Activated naive CD8-positive, alpha-beta T cell treated with anti-CD3 and anti-CD28 coated beads for 36 hours (primary cell): ENCODE results near the gene SHCBP1. TPM values are rescaled to one million over a fixed set of nuclear protein-coding genes. Genes with fewer than 3 reads are reported as not detected.
"Not testable (repeated sequence)": the region's sequence is repeated elsewhere in the genome, so short reads cannot be mapped to it uniquely, and the experiment has no call there.

ENCODE experiments used
- DNase-seq: peaks from one replicate; pipeline ENCODE4 v3.0.0; 2021
- H3K27ac Mint-ChIP-seq: one replicate; pipeline ENCODE4 v1.8.0; 2022; ENCODE audit warnings: mild to moderate bottlenecking, moderate library complexity, mixed read lengths
- H3K27me3 Mint-ChIP-seq: one replicate; pipeline ENCODE4 v1.8.0; 2022; ENCODE audit warnings: mild to moderate bottlenecking, mixed read lengths
- H3K36me3 Mint-ChIP-seq: one replicate; pipeline ENCODE4 v1.8.0; 2021; ENCODE audit warnings: mild to moderate bottlenecking, mixed read lengths
- H3K4me1 Mint-ChIP-seq: one replicate; pipeline ENCODE4 v1.8.0; 2021; ENCODE audit warnings: mixed read lengths
- H3K4me3 Mint-ChIP-seq: one replicate; pipeline ENCODE4 v1.8.0; 2022; ENCODE audit warnings: mild to moderate bottlenecking, moderate library complexity, mixed read lengths
- H3K9me3 Mint-ChIP-seq: one replicate; pipeline ENCODE4 v1.8.0; 2022; ENCODE audit warnings: mixed read lengths
- total RNA-seq, 2 experiments: library from RNA; stranded (reverse); gene quantifications; one replicate each; pipeline ENCODE4 v1.2.3, GENCODE V29; 2021

Gene SHCBP1
- total RNA-seq, result 10 to 100 TPM; 39.5 to 41.6 TPM

- peak; percentile 84 for DNase-seq
- peaks cover 21% of the 10 kb centered on the region for H3K36me3 Mint-ChIP-seq
- peaks cover 23% of the 10 kb centered on the region for H3K27me3 Mint-ChIP-seq
- H3K27ac Mint-ChIP-seq, result peak within 1 kb of the TSS; percentile 83
- peak within 1 kb of the TSS; percentile 92 for H3K4me3 Mint-ChIP-seq
- H3K4me1 Mint-ChIP-seq, result peaks cover 9% of the 10 kb centered on the region
- no peaks in the 10 kb centered on the region for H3K9me3 Mint-ChIP-seq
Measured at GRCh38 chr16:46621006-46621933, at the start of gene SHCBP1. TSS of gene SHCBP1 (minus strand) at chr16:46621379. CDS start at chr16:46621359, 20 bp downstream.

GRCh38 chr16:46662123-46662522 is 40.9 kb upstream of the SHCBP1 start:
- no peak overlapping the region for H3K4me3 Mint-ChIP-seq
- peak overlapping the region; percentile 31 for H3K27ac Mint-ChIP-seq
- H3K27me3 Mint-ChIP-seq, result no peaks in the 10 kb centered on the region
- peaks cover 14% of the 10 kb centered on the region for H3K4me1 Mint-ChIP-seq
- H3K36me3 Mint-ChIP-seq, result peaks cover 20% of the 10 kb centered on the region
- no peaks in the 10 kb centered on the region for H3K9me3 Mint-ChIP-seq
- no peak for DNase-seq

GRCh38 chr16:46658925-46659324 is 37.7 kb upstream of the SHCBP1 start:
- peak; percentile 16 for DNase-seq
- Mint-ChIP-seq H3K36me3 (peaks cover 27% of the 10 kb centered on the region), H3K27me3 (no peaks in the 10 kb centered on the region), H3K27ac (peak overlapping the region; percentile 40), H3K9me3 (no peaks in the 10 kb centered on the region), H3K4me1 (peaks cover 14% of the 10 kb centered on the region), H3K4me3 (no peak overlapping the region)

GRCh38 chr16:46651305-46651704 is 30.1 kb upstream of the SHCBP1 start:
- Mint-ChIP-seq H3K36me3 (peaks cover 15% of the 10 kb centered on the region), H3K9me3 (no peaks in the 10 kb centered on the region), H3K27ac (no peak overlapping the region), H3K4me1 (no peaks in the 10 kb centered on the region), H3K27me3 (no peaks in the 10 kb centered on the region), H3K4me3 (no peak overlapping the region)
- no peak for DNase-seq

GRCh38 chr16:46650254-46650623 is 29.1 kb upstream of the SHCBP1 start:
- no peak for DNase-seq
- no peaks in the 10 kb centered on the region for H3K4me1 Mint-ChIP-seq
- H3K36me3 Mint-ChIP-seq, result peaks cover 10% of the 10 kb centered on the region
- no peak overlapping the region for H3K27ac Mint-ChIP-seq
- peaks cover 2% of the 10 kb centered on the region for H3K9me3 Mint-ChIP-seq
- H3K27me3 Mint-ChIP-seq, result no peaks in the 10 kb centered on the region
- no peak overlapping the region for H3K4me3 Mint-ChIP-seq

- Mint-ChIP-seq H3K36me3 (peaks cover 6% of the 10 kb centered on the region), H3K9me3 (peaks cover 6% of the 10 kb centered on the region), H3K27ac (no peak overlapping the region), H3K4me1 (no peaks in the 10 kb centered on the region), H3K27me3 (no peaks in the 10 kb centered on the region), H3K4me3 (no peak overlapping the region)
- DNase-seq, result no peak
Measured at GRCh38 chr16:46649588-46650253, 28.5 kb upstream of the SHCBP1 start.

- Mint-ChIP-seq H3K9me3 (peaks cover 15% of the 10 kb centered on the region), H3K4me3 (no peak overlapping the region), H3K4me1 (no peaks in the 10 kb centered on the region), H3K27me3 (no peaks in the 10 kb centered on the region), H3K27ac (no peak overlapping the region), H3K36me3 (peaks cover 10% of the 10 kb centered on the region)
- DNase-seq, result no peak
Measured at GRCh38 chr16:46648656-46649055, 27.5 kb upstream of the SHCBP1 start.

GRCh38 chr16:46638947-46639925 is 18.1 kb upstream of the SHCBP1 start:
- Mint-ChIP-seq H3K4me3 (no peak overlapping the region), H3K4me1 (no peaks in the 10 kb centered on the region), H3K27ac (no peak overlapping the region), H3K9me3 (peaks cover 9% of the 10 kb centered on the region), H3K36me3 (peaks cover 24% of the 10 kb centered on the region), H3K27me3 (no peaks in the 10 kb centered on the region)
- DNase-seq, result no peak

- H3K4me1 Mint-ChIP-seq, result no peaks in the 10 kb centered on the region
- DNase-seq, result no peak
- peaks cover 2% of the 10 kb centered on the region for H3K36me3 Mint-ChIP-seq
- H3K4me3 Mint-ChIP-seq, result no peak overlapping the region
- H3K27ac Mint-ChIP-seq, result no peak overlapping the region
- no peaks in the 10 kb centered on the region for H3K27me3 Mint-ChIP-seq
- H3K9me3 Mint-ChIP-seq, result no peaks in the 10 kb centered on the region
Measured at GRCh38 chr16:46632778-46633733, 11.9 kb upstream of the SHCBP1 start.

- no peak overlapping the region for H3K27ac Mint-ChIP-seq
- H3K36me3 Mint-ChIP-seq, result no peaks in the 10 kb centered on the region
Measured at GRCh38 chr16:46629331-46630219, 8.4 kb upstream of the SHCBP1 start.

GRCh38 chr16:46627746-46628145 is 6.6 kb upstream of the SHCBP1 start:
- no peaks in the 10 kb centered on the region for H3K4me1 Mint-ChIP-seq
- no peaks in the 10 kb centered on the region for H3K27me3 Mint-ChIP-seq
- no peaks in the 10 kb centered on the region for H3K36me3 Mint-ChIP-seq
- H3K4me3 Mint-ChIP-seq, result no peak overlapping the region
- DNase-seq, result no peak
- H3K9me3 Mint-ChIP-seq, result no peaks in the 10 kb centered on the region
- H3K27ac Mint-ChIP-seq, result no peak overlapping the region

More at GRCh38 chr16:46629331-46630219, 8.4 kb upstream of the SHCBP1 start:
- H3K27me3 Mint-ChIP-seq, result no peaks in the 10 kb centered on the region
- no peaks in the 10 kb centered on the region for H3K9me3 Mint-ChIP-seq
- no peak overlapping the region for H3K4me3 Mint-ChIP-seq
- no peak for DNase-seq
- no peaks in the 10 kb centered on the region for H3K4me1 Mint-ChIP-seq

GRCh38 chr16:46626681-46627080 is 5.5 kb upstream of the SHCBP1 start:
- H3K36me3 Mint-ChIP-seq, H3K4me1 Mint-ChIP-seq: not testable (repeated sequence)

GRCh38 chr16:46624862-46625261 is 3.7 kb upstream of the SHCBP1 start:
- H3K4me3 Mint-ChIP-seq, DNase-seq, H3K27ac Mint-ChIP-seq, H3K36me3 Mint-ChIP-seq, H3K4me1 Mint-ChIP-seq, H3K9me3 Mint-ChIP-seq: not testable (repeated sequence)
- peaks cover 21% of the 10 kb centered on the region for H3K27me3 Mint-ChIP-seq

More at GRCh38 chr16:46626681-46627080, 5.5 kb upstream of the SHCBP1 start:
- not testable (repeated sequence) for H3K27ac Mint-ChIP-seq, DNase-seq, H3K4me3 Mint-ChIP-seq, H3K9me3 Mint-ChIP-seq, H3K27me3 Mint-ChIP-seq
